Cardiac fibroblast (primary cell): ENCODE results near the gene ERP29.
"Not testable (repeated sequence)": the region's sequence is repeated elsewhere in the genome, so short reads cannot be mapped to it uniquely, and the experiment has no call there.

ENCODE experiments used
- DNase-seq, 2 donors: peaks; one replicate each; pipeline versions ENCODE4 v3.0.0 to v3.0.0-alpha.2; 2010; ENCODE audit warnings: low read depth in 2 of 2
- H3K4me3 ChIP-seq, 2 donors: replicated peaks in 1 of 2; 1 replicate in 1 of 2; 2 replicates in 1 of 2; pipeline ENCODE4 v1.5.1; 2011; ENCODE audit warnings: low read depth in 2 of 2, low read length in 2 of 2, mild to moderate bottlenecking in 2 of 2, moderate library complexity in 1 of 2
- CTCF ChIP-seq: IDR thresholded peaks from one replicate; pipeline ENCODE4 v1.5.1; 2011; ENCODE audit warnings: low read depth, mild to moderate bottlenecking, low read length, inconsistent platforms

ERP29 gene

GRCh38 chr12:112001576-112001975, 11.7 kb upstream of the ERP29 start:
- DNase-seq, result peak in 1 of 2 donors; percentile 14
- no peak overlapping the region for H3K4me3 ChIP-seq
- no peak for TF ChIP-seq CTCF

- no peak overlapping the region for H3K4me3 ChIP-seq
- DNase-seq, result no peak
- TF ChIP-seq CTCF, result no peak
Measured at GRCh38 chr12:112004041-112004440, 9.2 kb upstream of the ERP29 start.

DNA sequence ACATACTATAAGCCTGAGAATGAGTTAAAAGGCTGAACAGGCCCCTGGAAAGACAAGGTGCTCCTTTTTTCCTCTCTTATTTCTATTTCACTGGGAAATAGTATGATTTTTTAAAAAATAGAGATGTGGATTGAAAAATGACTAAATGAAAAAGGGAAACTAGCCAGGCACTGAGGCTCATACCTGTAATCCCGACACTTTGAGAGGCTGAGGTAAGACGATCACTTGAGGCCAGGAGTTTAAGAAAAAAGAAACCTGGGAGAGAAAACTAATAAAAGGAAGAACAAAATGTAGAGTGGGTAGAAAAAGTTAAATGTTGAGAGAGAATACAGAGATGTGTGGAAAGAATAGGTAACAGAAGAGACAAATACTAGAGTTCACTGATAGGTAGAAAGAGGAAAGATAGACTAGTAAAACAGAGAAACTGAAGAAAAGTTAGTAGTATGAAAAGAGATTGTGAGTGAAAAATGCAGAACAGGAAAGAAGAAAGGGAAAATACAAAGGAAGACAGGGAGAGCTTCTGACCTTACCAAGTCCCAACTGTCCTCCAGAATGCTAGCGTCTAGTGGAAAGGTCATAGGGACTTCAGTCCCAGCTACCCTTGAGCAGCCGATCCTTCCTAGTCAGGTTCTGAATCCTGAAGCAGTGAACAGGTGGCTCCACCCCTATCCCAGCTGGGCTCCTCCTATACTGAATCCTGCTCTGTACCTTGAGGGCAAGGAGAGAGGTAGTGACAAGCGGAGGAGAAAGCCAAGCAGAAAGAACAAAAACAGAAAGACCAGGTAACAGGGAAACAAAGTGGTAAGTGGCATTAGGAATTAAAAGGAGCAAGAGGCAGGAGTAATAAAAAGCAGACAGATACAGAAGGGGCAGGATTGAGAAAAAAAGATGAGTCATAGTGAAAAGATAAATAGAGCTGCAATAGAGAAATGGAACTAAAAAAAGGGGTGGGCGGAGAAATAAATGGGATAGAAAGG, 7.5 kb upstream of the ERP29 start:
- no peak overlapping the region for H3K4me3 ChIP-seq
- DNase-seq, result no peak
- TF ChIP-seq CTCF, result no peak

- DNase-seq, result no peak
- TF ChIP-seq CTCF, result no peak
- H3K4me3 ChIP-seq, result no peak overlapping the region
Measured at GRCh38 chr12:112007945-112008344, 5.3 kb upstream of the ERP29 start.

GRCh38 chr12:112008918-112009317, 4.3 kb upstream of the ERP29 start:
- no peak for TF ChIP-seq CTCF
- H3K4me3 ChIP-seq, result no peak overlapping the region
- no peak for DNase-seq

- DNase-seq, H3K4me3 ChIP-seq: not testable (repeated sequence)
Measured at GRCh38 chr12:112009596-112009995, 3.6 kb upstream of the ERP29 start.

DNA sequence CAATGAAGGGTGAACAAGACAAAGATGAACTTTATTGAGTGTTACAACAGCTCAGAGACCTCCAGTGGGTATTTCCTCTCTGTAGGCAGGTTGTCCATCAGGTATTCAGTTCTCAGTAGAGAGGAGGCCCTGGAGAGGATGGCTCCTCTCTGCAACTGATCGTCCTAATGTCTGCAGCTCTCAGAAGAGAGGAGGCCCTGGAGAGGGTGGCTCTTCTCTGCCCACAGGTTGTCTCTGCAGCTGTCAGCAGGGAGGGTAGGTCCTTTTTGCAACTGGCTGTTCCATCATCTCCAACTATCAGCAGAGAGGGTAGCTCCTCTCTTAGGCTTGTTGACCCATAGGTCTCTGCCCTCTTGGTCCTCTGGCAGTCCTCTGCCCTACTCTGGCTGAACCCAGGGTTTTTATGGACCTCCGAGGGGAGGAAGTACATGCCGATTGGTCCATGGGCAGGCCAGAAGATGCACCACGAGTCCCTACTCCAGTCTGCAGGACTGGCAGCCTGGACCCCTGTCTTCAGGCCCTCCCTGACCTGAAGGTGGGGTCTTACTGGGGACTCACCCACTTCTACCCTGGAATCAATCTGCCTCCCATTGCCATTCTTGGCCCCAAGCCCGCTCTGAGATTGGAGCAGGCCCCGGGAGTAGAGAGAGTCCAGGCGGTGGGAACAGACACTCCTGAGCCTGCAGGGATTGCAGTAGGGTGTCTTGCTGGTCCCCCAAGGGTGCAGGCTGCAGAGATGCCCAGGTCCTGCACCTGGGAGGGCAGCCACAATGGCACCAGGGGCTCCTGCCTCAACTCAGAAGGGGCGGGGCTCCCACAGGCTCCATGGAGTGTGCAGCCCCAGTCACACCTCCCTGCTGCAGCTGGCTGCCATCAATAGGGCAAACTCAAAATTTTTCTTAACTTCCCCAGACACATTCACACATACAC, 2.5 kb upstream of the ERP29 start:
- no peak for TF ChIP-seq CTCF
- no peak for DNase-seq
- H3K4me3 ChIP-seq, result no peak overlapping the region
